ENCODE data around the gene COBL.
"Not testable (repeated sequence)": the region's sequence is repeated elsewhere in the genome, so short reads cannot be mapped to it uniquely, and the experiment has no call there.

Gene COBL

GRCh38 chr7:51222916-51223315 is 93.7 kb downstream of the COBL start:
- Histone ChIP-seq H3K4me3 (no peak overlapping the region), H3K27ac (no peak overlapping the region)

GRCh38 chr7:51220226-51220625 is 96.4 kb downstream of the COBL start:
- no peak overlapping the region for H3K27ac ChIP-seq

DNA sequence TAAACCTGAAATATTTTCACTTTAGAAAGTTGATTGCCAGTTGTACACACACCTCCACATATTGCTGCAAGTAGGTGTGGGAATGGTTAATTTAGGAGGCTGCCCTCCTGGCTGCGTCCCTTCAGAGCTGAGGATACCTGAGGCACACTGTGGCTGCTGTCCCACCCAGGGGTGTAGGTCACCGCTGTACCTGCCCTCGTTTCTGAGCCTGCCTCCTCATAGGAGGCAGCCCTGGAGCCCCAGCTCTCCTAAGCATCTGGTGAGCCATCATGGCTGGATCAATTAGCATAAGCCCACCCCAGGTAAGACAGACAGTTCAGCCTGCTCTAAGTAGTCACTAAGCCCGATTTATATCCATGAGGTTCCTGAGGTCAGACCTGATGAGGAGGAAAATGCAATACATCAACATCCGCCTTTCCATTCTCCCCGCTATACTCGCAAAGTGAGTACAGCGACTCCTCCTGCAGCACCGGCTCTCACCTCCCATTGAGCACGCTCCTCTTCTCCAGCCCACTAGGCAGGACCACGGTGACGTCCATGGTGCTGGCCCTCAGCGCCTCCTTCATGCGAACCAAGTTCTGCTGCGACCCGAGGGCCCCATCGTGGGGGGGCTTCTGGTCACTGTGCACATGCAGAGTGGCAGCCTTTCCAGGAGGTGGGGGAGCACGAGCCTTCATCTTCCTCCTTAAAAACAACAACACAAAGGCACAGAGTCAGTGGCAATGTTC is 97.2 kb downstream of the COBL start:
- Histone ChIP-seq H3K4me3 (no peak overlapping the region), H3K27ac (no peak overlapping the region)

More at GRCh38 chr7:51220226-51220625, 96.4 kb downstream of the COBL start:
- no peak overlapping the region for H3K4me3 ChIP-seq

GRCh38 chr7:51217804-51218203 is 98.8 kb downstream of the COBL start:
- H3K27ac ChIP-seq = no peak overlapping the region
- H3K4me3 ChIP-seq = no peak overlapping the region

DNA sequence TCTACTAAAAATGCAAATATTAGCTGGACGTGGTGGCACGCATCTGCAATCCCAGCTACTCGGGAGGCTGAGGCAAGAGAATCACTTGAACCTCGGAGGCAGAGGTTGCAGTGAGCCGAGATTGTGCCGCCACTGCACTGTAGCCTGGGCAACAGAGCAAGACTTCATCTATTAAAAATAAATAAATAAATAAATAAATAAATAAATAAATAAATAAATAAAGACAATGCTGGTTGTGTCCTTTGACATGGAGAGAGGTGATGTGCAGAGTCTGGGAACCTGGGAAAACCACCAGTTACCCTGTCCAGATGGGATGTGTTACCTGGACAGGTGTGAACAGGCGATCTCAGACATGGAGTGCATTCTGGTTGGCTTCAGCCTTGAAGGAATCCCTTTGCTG is 102.5 kb downstream of the COBL start:
- Histone ChIP-seq H3K4me3 (no peak overlapping the region), H3K27ac (no peak overlapping the region)

DNA sequence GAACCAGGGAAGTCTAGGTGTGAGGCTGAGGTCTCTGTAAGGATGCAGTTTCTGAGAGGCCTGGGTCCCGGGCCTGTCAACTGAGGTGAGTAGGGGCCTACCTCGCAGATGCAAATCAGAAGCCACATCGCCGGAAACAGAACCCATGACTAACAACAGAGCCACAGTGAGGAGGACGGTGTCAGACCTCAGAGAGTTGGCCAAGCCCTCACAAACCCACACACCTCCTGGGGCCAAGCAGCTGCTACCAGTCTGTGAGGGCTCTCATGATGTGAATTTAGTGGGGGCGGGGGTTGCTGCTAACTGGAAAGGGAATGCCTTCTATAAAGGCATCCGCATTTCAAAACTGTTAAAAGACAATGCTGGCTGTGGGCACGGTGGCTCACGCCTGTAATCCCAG is 103.0 kb downstream of the COBL start:
- Histone ChIP-seq H3K4me3 (no peak overlapping the region), H3K27ac (no peak overlapping the region)

- H3K27ac ChIP-seq = no peak overlapping the region
Measured at GRCh38 chr7:51210766-51211165, 105.8 kb downstream of the COBL start.

GRCh38 chr7:51209426-51209825 is 107.2 kb downstream of the COBL start:
- Histone ChIP-seq H3K4me3 (no peak overlapping the region), H3K27ac (no peak overlapping the region)

More at GRCh38 chr7:51210766-51211165, 105.8 kb downstream of the COBL start:
- no peak overlapping the region for H3K4me3 ChIP-seq

- not testable (repeated sequence) for H3K27ac ChIP-seq, H3K4me3 ChIP-seq
Measured at GRCh38 chr7:51208125-51208524, 108.5 kb downstream of the COBL start.

DNA sequence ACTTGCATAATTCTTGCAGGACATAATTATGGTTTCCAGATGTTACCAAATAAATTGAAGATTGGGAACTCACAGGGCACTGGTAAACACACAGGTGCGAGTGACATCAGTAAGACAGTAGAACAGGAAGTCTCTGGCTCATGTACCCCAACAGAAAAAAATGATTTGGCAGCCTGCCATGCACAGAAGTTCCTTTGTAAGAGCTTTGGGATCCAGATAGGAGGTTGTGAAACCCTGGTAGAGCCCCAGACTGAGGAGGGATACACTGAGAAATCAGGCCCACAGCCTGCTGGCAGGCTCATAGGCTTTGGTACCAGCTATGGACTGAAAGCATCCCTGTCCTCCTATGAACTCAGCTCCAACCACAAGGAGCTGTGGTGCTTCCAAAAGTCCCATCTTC is 118.0 kb downstream of the COBL start:
- H3K27ac ChIP-seq = no peak overlapping the region

GRCh38 chr7:51190969-51191368 is 125.6 kb downstream of the COBL start:
- no peak overlapping the region for H3K4me3 ChIP-seq
- no peak overlapping the region for H3K27ac ChIP-seq

More for the DNA sequence above, 118.0 kb downstream of the COBL start:
- no peak overlapping the region for H3K4me3 ChIP-seq

GRCh38 chr7:51189777-51190176 is 126.8 kb downstream of the COBL start:
- Histone ChIP-seq H3K4me3 (no peak overlapping the region), H3K27ac (no peak overlapping the region)

GRCh38 chr7:51188987-51189386 is 127.6 kb downstream of the COBL start:
- Histone ChIP-seq H3K27ac (no peak overlapping the region), H3K4me3 (no peak overlapping the region)

GRCh38 chr7:51187941-51188340 is 128.7 kb downstream of the COBL start:
- Histone ChIP-seq H3K27ac (no peak overlapping the region), H3K4me3 (no peak overlapping the region)

GRCh38 chr7:51186531-51186930 is 130.1 kb downstream of the COBL start:
- H3K27ac ChIP-seq = no peak overlapping the region
- H3K4me3 ChIP-seq = no peak overlapping the region

DNA sequence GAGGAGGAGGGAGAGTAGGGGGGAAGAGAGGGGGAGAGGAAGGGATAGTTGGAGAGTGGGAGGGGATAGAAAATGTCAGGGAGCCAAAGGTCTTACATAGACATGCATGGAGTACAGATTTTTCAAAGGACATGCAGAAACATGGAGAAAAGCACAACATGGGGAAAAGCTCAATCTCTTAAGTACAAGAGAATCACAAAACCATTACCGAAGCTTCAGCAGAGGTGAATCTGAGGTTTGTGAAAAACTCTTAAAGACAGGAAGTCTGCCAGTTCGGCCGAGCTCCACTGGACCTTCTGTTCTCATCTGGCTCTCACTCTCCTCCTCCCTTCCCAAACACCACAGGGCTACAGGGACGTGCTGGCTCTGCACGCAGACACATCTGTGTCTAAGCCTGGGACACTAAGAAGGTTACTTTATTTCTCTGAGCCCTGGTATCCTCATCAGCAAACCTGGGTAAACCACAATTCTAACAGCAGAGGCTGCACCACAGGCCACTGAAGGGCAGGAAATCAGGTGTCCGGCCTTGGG is 133.9 kb downstream of the COBL start:
- Histone ChIP-seq H3K27ac (no peak overlapping the region), H3K4me3 (no peak overlapping the region)

DNA sequence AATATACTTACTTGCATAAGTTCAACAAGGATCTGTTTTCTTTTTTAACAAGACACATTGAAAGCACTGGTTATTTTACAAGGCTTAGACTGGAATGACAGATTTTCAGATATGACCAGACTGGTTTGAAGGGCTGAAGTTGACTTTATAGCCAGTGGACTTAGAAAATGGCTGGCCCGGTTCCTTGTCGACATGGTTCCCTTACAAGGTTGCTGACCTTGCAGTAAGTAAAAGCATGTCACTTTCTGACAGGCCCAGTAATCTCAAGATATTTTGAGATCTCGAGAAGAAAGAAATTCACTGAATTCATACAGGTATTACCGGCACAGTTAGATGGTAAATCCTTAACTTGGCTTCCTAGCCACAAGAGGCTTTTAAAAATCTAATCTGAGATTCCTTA is 136.5 kb downstream of the COBL start:
- Histone ChIP-seq H3K4me3 (no peak overlapping the region), H3K27ac (no peak overlapping the region)

DNA sequence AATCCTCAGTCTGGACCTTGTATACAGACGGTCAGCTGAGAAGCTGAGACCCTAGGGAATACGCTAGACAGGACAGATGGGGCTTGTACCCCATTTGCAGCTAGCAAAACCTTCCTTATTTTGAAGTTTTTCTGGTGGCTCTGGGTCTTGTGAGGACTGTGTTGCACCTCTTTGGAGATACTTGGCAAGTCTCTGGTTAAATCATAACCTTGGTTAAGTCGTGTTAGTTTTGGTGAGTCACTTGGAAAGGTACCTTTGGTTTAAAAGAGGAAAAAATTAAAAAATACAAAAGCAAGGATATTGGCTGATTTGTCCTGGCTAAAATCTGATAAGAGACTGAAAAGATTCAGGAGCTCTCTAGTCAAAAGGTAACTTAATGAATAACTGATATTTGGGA is 140.6 kb downstream of the COBL start:
- Histone ChIP-seq H3K4me3 (no peak overlapping the region), H3K27ac (no peak overlapping the region)

DNA sequence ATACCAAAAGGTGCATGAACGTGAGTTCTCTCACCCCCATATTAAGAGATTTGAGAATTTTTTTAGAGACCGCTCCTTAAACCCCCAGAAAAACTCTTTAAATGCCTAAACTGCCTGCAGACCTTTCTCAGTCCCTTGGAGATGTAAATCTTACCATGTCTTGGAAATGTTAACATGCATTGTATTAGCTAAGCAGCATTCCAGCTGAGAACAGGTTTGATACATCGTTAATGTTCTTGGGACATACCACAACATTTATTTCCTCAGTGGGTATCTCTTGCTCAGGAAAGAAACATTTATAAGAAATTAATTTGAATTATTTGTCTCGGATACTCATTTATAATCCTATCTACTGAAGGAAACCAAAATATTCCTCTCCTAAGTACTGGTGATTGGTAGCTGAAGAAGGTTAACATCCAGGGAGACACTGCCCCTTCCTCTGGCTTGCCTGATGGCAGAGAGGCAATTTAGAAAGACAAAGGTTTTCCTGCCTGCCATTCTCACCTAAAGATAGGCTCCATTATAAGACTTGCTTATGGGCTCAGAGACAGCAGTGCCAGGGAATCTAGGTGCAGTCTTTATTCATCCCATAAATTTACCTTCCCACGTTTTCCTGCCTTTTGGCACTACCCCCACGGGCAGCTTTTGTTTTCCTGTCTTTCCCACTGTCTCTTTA is 141.2 kb downstream of the COBL start:
- Histone ChIP-seq H3K27ac (no peak overlapping the region), H3K4me3 (no peak overlapping the region)

DNA sequence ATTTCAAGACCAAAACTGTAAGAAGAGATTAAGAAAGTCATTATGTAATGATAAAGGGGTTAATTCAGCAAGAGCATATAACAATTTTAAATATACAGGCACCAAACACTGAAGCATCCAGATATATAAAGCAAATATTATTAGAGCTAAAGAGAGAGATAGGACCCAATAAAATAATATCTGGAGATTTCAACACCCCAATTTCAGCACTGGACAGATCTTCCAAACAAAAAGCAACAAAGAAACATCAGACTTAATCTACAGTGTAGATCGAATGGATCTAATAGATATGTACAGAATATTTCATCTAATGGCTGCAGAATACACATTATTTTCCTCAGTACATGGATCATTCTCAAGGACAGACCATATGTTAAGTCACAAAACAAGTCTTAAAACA is 151.3 kb downstream of the COBL start:
- H3K27ac ChIP-seq = no peak overlapping the region
- no peak overlapping the region for H3K4me3 ChIP-seq

GRCh38 chr7:51162724-51163329 is 153.8 kb downstream of the COBL start:
- no peak overlapping the region for H3K27ac ChIP-seq
- H3K4me3 ChIP-seq = no peak overlapping the region

All from skin epidermis (tissue), 12 donors.